Activated CD4-positive, alpha-beta T cell treated with anti-CD3 and anti-CD28 coated beads, Interleukin-2, amount 50 U/mL, for 4 hours (primary cell): ENCODE data around the gene TMEM40.

ENCODE experiments used
- DNase-seq, 2 experiments: peaks; one replicate each; pipeline ENCODE4 v3.0.0-alpha.2; 2020

Gene TMEM40

GRCh38 chr3:12775226-12775625, 16.2 kb upstream of the TMEM40 start:
- DNase-seq: no peak

GRCh38 chr3:12774619-12775018, 15.6 kb upstream of the TMEM40 start:
- DNase-seq: no peak

GRCh38 chr3:12773710-12774086, 14.6 kb upstream of the TMEM40 start:
- DNase-seq: no peak

GRCh38 chr3:12773030-12773709, 14.1 kb upstream of the TMEM40 start:
- DNase-seq: no peak

- no peak for DNase-seq
Measured at GRCh38 chr3:12772462-12772861, 13.4 kb upstream of the TMEM40 start.

- DNase-seq: no peak
Measured at GRCh38 chr3:12771236-12771635, 12.2 kb upstream of the TMEM40 start.

- DNase-seq: no peak
Measured at GRCh38 chr3:12769761-12770160, 10.7 kb upstream of the TMEM40 start.

GRCh38 chr3:12768579-12769527, 9.8 kb upstream of the TMEM40 start:
- DNase-seq: no peak

- no peak for DNase-seq
Measured at GRCh38 chr3:12766541-12766940, 7.5 kb upstream of the TMEM40 start.

GRCh38 chr3:12764171-12764776, 5.2 kb upstream of the TMEM40 start:
- DNase-seq: no peak

GRCh38 chr3:12759693-12760565, 870 bp upstream of the TMEM40 start:
- DNase-seq: no peak

- DNase-seq: no peak
Measured at GRCh38 chr3:12758025-12758781, 856 bp downstream of the TMEM40 start.

GRCh38 chr3:12756635-12757034, 2.4 kb downstream of the TMEM40 start:
- DNase-seq: no peak

GRCh38 chr3:12756175-12756574, 2.9 kb downstream of the TMEM40 start:
- DNase-seq: no peak

GRCh38 chr3:12755754-12756153, 3.3 kb downstream of the TMEM40 start:
- DNase-seq: no peak

- DNase-seq: no peak
Measured at GRCh38 chr3:12754313-12754712, 4.7 kb downstream of the TMEM40 start.

- DNase-seq: no peak
Measured at GRCh38 chr3:12753275-12754028, 5.6 kb downstream of the TMEM40 start.

GRCh38 chr3:12752809-12753208, 6.2 kb downstream of the TMEM40 start:
- no peak for DNase-seq

- no peak for DNase-seq
Measured at GRCh38 chr3:12752102-12752501, 7.0 kb downstream of the TMEM40 start.

GRCh38 chr3:12751571-12751970, 7.5 kb downstream of the TMEM40 start:
- no peak for DNase-seq

GRCh38 chr3:12750658-12751071, 8.4 kb downstream of the TMEM40 start:
- DNase-seq: peak in 1 of 2 experiments; percentile 11
